Measurements from ENCODE around the gene CMSS1. TPM values are rescaled to one million over a fixed set of nuclear protein-coding genes. Genes with fewer than 3 reads are reported as not detected.

The CMSS1 gene
- total and polyA plus RNA-seq, 2 donors (not counting 1 experiment from before 2014, with no cell fraction given) = 7.3 to 22.8 TPM

- H3K9me3 Mint-ChIP-seq (ENCODE audit: insufficient read depth) = no peaks in the 10 kb centered on the region
- no peaks in the 10 kb centered on the region for H3K27me3 Mint-ChIP-seq
- H3K27ac Mint-ChIP-seq = no peak overlapping the region
- peaks cover 1% of the 10 kb centered on the region for H3K4me1 Mint-ChIP-seq
- no peak overlapping the region for H3K4me3 Mint-ChIP-seq
- H2AFZ ChIP-seq (ENCODE audit: insufficient read depth, low read depth, low read length, poor library complexity, severe bottlenecking) = no peak overlapping the region
- no peak overlapping the region for H3K9ac ChIP-seq (ENCODE audit: low read length)
- H3K79me2 ChIP-seq (ENCODE audit: control insufficient read depth, insufficient read depth, low read length) = no peaks in the 10 kb centered on the region
- TF ChIP-seq EZH2 (IDR thresholded peaks at IDR 0.05; ENCODE audit: borderline replicate concordance, insufficient read depth, low read depth, low read length, poor library complexity, severe bottlenecking) (no peak), CTCF (IDR thresholded peaks at IDR 0.05) (no peak)
- H3K9me3 ChIP-seq (ENCODE audit: control extremely low read depth in 1 of 3, control insufficient read depth in 2 of 3, insufficient read depth in 1 of 3, low read length in 2 of 3) = no peaks in the 10 kb centered on the region
- no peaks in the 10 kb centered on the region for H4K20me1 ChIP-seq (ENCODE audit: control insufficient read depth, insufficient read depth, low read length, poor library complexity, severe bottlenecking)
- no CpG with 5 or more reads among the region's 1 CpG for WGBS (ENCODE audit: insufficient coverage)
- no peak overlapping the region for H3K27ac ChIP-seq (ENCODE audit: low read length in 2 of 2)
- CTCF ChIA-PET = no interaction called here
- H3K4me1 ChIP-seq (ENCODE audit: control insufficient read depth in 2 of 2, insufficient read depth in 2 of 2, low read length in 2 of 2) = no peaks in the 10 kb centered on the region
- no peak for DNase-seq
- no peak overlapping the region for H3K4me2 ChIP-seq (replicated peaks; ENCODE audit: low read depth, low read length, poor library complexity, severe bottlenecking)
- H3K4me3 ChIP-seq (ENCODE audit: control extremely low read depth in 1 of 5, extremely low read depth in 1 of 5, insufficient read depth in 1 of 5, low read depth in 2 of 5, low read length in 4 of 5) = no peak overlapping the region
- H3K27me3 ChIP-seq (replicated peaks in 1 of 4; ENCODE audit: control extremely low read depth in 1 of 4, control insufficient read depth in 3 of 4, insufficient read depth in 4 of 4, low read length in 3 of 4) = no peaks in the 10 kb centered on the region
- intact Hi-C loops (cut with micrococcal nuclease) = no loop called here
- H3K36me3 ChIP-seq (replicated peaks in 1 of 2; ENCODE audit: control extremely low read depth in 1 of 2, control insufficient read depth in 1 of 2, extremely low read depth in 1 of 2, insufficient read depth in 2 of 2, low read length in 1 of 2) = no peaks in the 10 kb centered on the region
- POLR2A ChIA-PET = no interaction called here
- ATAC-seq (ENCODE audit: low read depth) = no peak
These were observed 113.4 kb downstream of the CMSS1 start for GRCh38 chr3:99931059-99931458.

- Histone ChIP-seq H3K36me3 (replicated peaks in 1 of 2; ENCODE audit: control extremely low read depth in 1 of 2, control insufficient read depth in 1 of 2, extremely low read depth in 1 of 2, insufficient read depth in 2 of 2, low read length in 1 of 2) (no peaks in the 10 kb centered on the region), H3K27me3 (replicated peaks in 1 of 4; ENCODE audit: control extremely low read depth in 1 of 4, control insufficient read depth in 3 of 4, insufficient read depth in 4 of 4, low read length in 3 of 4) (no peaks in the 10 kb centered on the region), H3K4me3 (ENCODE audit: control extremely low read depth in 1 of 5, extremely low read depth in 1 of 5, insufficient read depth in 1 of 5, low read depth in 2 of 5, low read length in 4 of 5) (no peak overlapping the region), H3K9me3 (ENCODE audit: control extremely low read depth in 1 of 3, control insufficient read depth in 2 of 3, insufficient read depth in 1 of 3, low read length in 2 of 3) (no peaks in the 10 kb centered on the region), H2AFZ (ENCODE audit: insufficient read depth, low read depth, low read length, poor library complexity, severe bottlenecking) (no peak overlapping the region), H3K27ac (ENCODE audit: low read length in 2 of 2) (no peak overlapping the region), H4K20me1 (ENCODE audit: control insufficient read depth, insufficient read depth, low read length, poor library complexity, severe bottlenecking) (no peaks in the 10 kb centered on the region), H3K9ac (ENCODE audit: low read length) (no peak overlapping the region), H3K4me1 (ENCODE audit: control insufficient read depth in 2 of 2, insufficient read depth in 2 of 2, low read length in 2 of 2) (peaks cover 12 to 14% of the 10 kb centered on the region in 2 donors), H3K4me2 (replicated peaks; ENCODE audit: low read depth, low read length, poor library complexity, severe bottlenecking) (no peak overlapping the region), H3K79me2 (ENCODE audit: control insufficient read depth, insufficient read depth, low read length) (no peaks in the 10 kb centered on the region)
- Mint-ChIP-seq H3K4me3 (no peak overlapping the region), H3K27me3 (no peaks in the 10 kb centered on the region), H3K4me1 (peaks cover 22% of the 10 kb centered on the region), H3K9me3 (ENCODE audit: insufficient read depth) (no peaks in the 10 kb centered on the region), H3K27ac (no peak overlapping the region)
- no peak for ATAC-seq (ENCODE audit: low read depth)
- 100% methylated on average over 4 of the region's 5 CpGs for WGBS (ENCODE audit: insufficient coverage)
- ChIA-PET CTCF (no interaction called here), POLR2A (no interaction called here)
- no peak for DNase-seq
- intact Hi-C loops (cut with micrococcal nuclease) = no loop called here
- TF ChIP-seq EZH2 (IDR thresholded peaks at IDR 0.05; ENCODE audit: borderline replicate concordance, insufficient read depth, low read depth, low read length, poor library complexity, severe bottlenecking) (no peak), CTCF (IDR thresholded peaks at IDR 0.05) (no peak)
These were observed 116.5 kb downstream of the CMSS1 start for GRCh38 chr3:99933971-99934750.

Data from B cell (primary cell).